ENCODE measurements around the gene ZSWIM4. TPM values are rescaled to one million over a fixed set of nuclear protein-coding genes. Genes with fewer than 3 reads are reported as not detected.

The ZSWIM4 gene
- total and polyA plus RNA-seq, 2 of the 13 experiments (the other 11 are each of a cell fraction or from before 2014, with no cell fraction given), result 0.33 to 0.86 TPM

DNA sequence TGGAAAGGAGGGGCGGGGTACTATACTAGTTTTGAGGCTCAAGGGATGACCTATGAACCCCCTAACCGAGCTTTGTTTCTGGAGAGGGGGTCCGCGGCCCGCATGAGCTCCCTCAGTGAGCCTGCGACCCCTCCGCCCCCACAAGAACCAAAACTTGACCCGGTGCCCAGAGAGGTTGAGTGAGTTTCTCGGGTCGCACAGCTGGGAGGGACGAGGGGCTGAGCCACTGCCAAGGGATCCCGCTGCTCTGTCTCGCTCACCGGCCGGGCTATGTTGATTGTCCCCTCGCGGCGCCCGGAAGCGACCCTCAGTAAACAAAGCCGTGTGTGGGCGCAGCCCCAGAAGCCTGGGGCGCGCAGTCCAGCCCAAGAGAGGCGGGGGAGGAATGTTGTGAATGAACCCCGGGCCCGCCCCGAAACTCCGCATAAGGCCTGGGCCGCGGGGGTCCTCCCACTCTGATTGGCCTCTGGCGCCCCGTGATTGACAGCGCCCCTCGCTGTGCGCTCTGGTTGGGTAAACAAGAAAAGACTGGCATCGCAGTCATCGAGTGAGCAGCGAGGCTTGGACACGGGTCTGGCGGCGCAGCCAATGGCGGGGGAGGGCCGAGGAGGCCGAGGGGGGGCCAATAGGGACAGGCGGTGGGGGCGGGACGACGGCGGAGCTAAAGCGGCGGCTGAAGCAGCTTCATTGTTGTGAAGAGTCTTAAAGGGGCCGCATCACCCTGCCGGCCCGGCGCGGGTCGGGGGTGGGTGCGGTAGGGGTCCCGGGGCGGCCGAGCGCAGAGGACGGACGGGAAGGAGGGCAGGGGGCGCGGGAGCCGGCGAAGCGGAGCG, at the start of gene ZSWIM4 (continued):
- TF ChIP-seq, protein P1, sequence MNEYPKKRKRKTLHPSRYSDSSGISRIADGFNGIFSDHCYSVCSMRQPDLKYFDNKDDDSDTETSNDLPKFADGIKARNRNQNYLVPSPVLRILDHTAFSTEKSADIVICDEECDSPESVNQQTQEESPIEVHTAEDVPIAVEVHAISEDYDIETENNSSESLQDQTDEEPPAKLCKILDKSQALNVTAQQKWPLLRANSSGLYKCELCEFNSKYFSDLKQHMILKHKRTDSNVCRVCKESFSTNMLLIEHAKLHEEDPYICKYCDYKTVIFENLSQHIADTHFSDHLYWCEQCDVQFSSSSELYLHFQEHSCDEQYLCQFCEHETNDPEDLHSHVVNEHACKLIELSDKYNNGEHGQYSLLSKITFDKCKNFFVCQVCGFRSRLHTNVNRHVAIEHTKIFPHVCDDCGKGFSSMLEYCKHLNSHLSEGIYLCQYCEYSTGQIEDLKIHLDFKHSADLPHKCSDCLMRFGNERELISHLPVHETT (CRISPR knock-in tag; conservative IDR thresholded peaks at IDR 0.05), result no peak
- TF ChIP-seq PHF21A (CRISPR knock-in tag; IDR thresholded peaks at IDR 0.05), result peak; percentile 50; the same call in 1 of the 2 replicates
- TF ChIP-seq ZSCAN25 (CRISPR knock-in tag; IDR thresholded peaks at IDR 0.05), result no peak
- no peak for TF ChIP-seq SNAPC2 (CRISPR knock-in tag; IDR thresholded peaks at IDR 0.05)
- TF ChIP-seq ZNF614 (CRISPR knock-in tag; IDR thresholded peaks at IDR 0.05; ENCODE audit: borderline replicate concordance), result no peak
- TF ChIP-seq, protein P2, sequence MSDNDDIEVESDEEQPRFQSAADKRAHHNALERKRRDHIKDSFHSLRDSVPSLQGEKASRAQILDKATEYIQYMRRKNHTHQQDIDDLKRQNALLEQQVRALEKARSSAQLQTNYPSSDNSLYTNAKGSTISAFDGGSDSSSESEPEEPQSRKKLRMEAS (IDR thresholded peaks at IDR 0.05), result 0 out of 2 replicates have a peak, but pooled peaks have one; percentile 27
- TF ChIP-seq GABPB1 (CRISPR knock-in tag; IDR thresholded peaks at IDR 0.05), result peak; percentile 75
- no peak for TF ChIP-seq PAWR (CRISPR knock-in tag; IDR thresholded peaks at IDR 0.05; ENCODE audit: borderline replicate concordance)
- TF ChIP-seq FOXK2 (IDR thresholded peaks at IDR 0.05), result peak; percentile 76
- TF ChIP-seq, protein P3, sequence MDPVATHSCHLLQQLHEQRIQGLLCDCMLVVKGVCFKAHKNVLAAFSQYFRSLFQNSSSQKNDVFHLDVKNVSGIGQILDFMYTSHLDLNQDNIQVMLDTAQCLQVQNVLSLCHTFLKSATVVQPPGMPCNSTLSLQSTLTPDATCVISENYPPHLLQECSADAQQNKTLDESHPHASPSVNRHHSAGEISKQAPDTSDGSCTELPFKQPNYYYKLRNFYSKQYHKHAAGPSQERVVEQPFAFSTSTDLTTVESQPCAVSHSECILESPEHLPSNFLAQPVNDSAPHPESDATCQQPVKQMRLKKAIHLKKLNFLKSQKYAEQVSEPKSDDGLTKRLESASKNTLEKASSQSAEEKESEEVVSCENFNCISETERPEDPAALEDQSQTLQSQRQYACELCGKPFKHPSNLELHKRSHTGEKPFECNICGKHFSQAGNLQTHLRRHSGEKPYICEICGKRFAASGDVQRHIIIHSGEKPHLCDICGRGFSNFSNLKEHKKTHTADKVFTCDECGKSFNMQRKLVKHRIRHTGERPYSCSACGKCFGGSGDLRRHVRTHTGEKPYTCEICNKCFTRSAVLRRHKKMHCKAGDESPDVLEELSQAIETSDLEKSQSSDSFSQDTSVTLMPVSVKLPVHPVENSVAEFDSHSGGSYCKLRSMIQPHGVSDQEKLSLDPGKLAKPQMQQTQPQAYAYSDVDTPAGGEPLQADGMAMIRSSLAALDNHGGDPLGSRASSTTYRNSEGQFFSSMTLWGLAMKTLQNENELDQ (CRISPR knock-in tag; IDR thresholded peaks at IDR 0.05; ENCODE audit: borderline replicate concordance), result no peak
- TF ChIP-seq, protein P4, sequence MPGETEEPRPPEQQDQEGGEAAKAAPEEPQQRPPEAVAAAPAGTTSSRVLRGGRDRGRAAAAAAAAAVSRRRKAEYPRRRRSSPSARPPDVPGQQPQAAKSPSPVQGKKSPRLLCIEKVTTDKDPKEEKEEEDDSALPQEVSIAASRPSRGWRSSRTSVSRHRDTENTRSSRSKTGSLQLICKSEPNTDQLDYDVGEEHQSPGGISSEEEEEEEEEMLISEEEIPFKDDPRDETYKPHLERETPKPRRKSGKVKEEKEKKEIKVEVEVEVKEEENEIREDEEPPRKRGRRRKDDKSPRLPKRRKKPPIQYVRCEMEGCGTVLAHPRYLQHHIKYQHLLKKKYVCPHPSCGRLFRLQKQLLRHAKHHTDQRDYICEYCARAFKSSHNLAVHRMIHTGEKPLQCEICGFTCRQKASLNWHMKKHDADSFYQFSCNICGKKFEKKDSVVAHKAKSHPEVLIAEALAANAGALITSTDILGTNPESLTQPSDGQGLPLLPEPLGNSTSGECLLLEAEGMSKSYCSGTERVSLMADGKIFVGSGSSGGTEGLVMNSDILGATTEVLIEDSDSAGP (CRISPR knock-in tag; IDR thresholded peaks at IDR 0.05; ENCODE audit: borderline replicate concordance), result peak; percentile 99
- TF ChIP-seq POLR2AphosphoS2 (IDR thresholded peaks at IDR 0.05; ENCODE audit: low read depth, low read length), result no peak
- no peak for TF ChIP-seq FOXM1 (CRISPR knock-in tag; IDR thresholded peaks at IDR 0.05)
- TF ChIP-seq, protein P5, sequence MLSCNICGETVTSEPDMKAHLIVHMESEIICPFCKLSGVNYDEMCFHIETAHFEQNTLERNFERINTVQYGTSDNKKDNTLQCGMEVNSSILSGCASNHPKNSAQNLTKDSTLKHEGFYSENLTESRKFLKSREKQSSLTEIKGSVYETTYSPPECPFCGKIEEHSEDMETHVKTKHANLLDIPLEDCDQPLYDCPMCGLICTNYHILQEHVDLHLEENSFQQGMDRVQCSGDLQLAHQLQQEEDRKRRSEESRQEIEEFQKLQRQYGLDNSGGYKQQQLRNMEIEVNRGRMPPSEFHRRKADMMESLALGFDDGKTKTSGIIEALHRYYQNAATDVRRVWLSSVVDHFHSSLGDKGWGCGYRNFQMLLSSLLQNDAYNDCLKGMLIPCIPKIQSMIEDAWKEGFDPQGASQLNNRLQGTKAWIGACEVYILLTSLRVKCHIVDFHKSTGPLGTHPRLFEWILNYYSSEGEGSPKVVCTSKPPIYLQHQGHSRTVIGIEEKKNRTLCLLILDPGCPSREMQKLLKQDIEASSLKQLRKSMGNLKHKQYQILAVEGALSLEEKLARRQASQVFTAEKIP (CRISPR knock-in tag; IDR thresholded peaks at IDR 0.05; ENCODE audit: borderline replicate concordance), result no peak
- TF ChIP-seq ELF3 (CRISPR knock-in tag; IDR thresholded peaks at IDR 0.05), result 0 out of 2 replicates have a peak, but pooled peaks have one; percentile 12
- no peak for TF ChIP-seq EHMT2 (IDR thresholded peaks at IDR 0.05; ENCODE audit: borderline replicate concordance, low read depth, low read length)
- TF ChIP-seq ZSCAN9 (CRISPR knock-in tag; IDR thresholded peaks at IDR 0.05; ENCODE audit: borderline replicate concordance), result no peak
- peak; percentile 81 for TF ChIP-seq FOXA3 (CRISPR knock-in tag; IDR thresholded peaks at IDR 0.05)
- TF ChIP-seq ZSCAN31 (CRISPR knock-in tag; IDR thresholded peaks at IDR 0.05; ENCODE audit: low read depth), result no peak
- TF ChIP-seq SAP130 (CRISPR knock-in tag; IDR thresholded peaks at IDR 0.05; ENCODE audit: low read depth), result peak; percentile 58
- TF ChIP-seq CCAR2 (optimal IDR thresholded peaks at IDR 0.05; ENCODE audit: low read depth, low read length), result no peak
- TF ChIP-seq KDM4B (CRISPR knock-in tag; IDR thresholded peaks at IDR 0.05), result 0 out of 2 replicates have a peak, but pooled peaks have one; percentile 15
